ENCODE results near the gene RNF144A. TPM values are rescaled to one million over a fixed set of nuclear protein-coding genes. Genes with fewer than 3 reads are reported as not detected.

Gene RNF144A
- polyA plus RNA-seq, 1 of the 3 experiments (the other 2 are of a cell fraction) = 15.6 TPM

GRCh38 chr2:6930923-6931647 lies 13.9 kb downstream of the RNF144A start:
- Histone ChIP-seq H3K9me3 (no peaks in the 10 kb centered on the region), H3K4me2 (no peak overlapping the region), H3K9me2 (no peaks in the 10 kb centered on the region), H3K27ac (ENCODE audit: low read depth in 2 of 2, low read length in 1 of 2) (no peak overlapping the region; a peak in 1 of 4 replicates), H3K4me3 (ENCODE audit: low read depth in 2 of 2, low read length in 1 of 2) (no peak overlapping the region), H3K4me1 (ENCODE audit: control insufficient read depth in 1 of 2, insufficient read depth in 2 of 2, low read depth in 1 of 2, low read length in 1 of 2) (peaks cover 0 to 40% of the 10 kb centered on the region in 2 experiments; a peak in 2 of 4 replicates), H4K20me1 (ENCODE audit: insufficient read depth) (peaks cover 24% of the 10 kb centered on the region; the same call in 1 of the 2 replicates), H2AFZ (ENCODE audit: low read depth) (no peak overlapping the region), H3F3A (replicated peaks; ENCODE audit: insufficient read depth) (no peaks in the 10 kb centered on the region), H3K79me2 (ENCODE audit: insufficient read depth) (peaks cover 63% of the 10 kb centered on the region), H3K36me3 (replicated peaks in 1 of 2; ENCODE audit: control insufficient read depth in 1 of 2, insufficient read depth in 2 of 2, low read length in 1 of 2) (no peaks in the 10 kb centered on the region), H3K27me3 (ENCODE audit: insufficient read depth) (no peaks in the 10 kb centered on the region), H3K9ac (no peak overlapping the region)
- WGBS (ENCODE audit: low lambda C conversion rate) = 96% methylated on average over 4 of the region's 4 CpGs
- no peak for DNase-seq
- ChIA-PET POLR2A (no interaction called here), CTCF (interaction anchor here (1.4 to 25.9 kb wide), 4 partner anchors 14 to 85 kb away, joined by 4 to 437 read pairs (median 12); partner anchors contain the start of gene RNF144A)
- TF ChIP-seq FOSL2 (IDR thresholded peaks at IDR 0.05; ENCODE audit: borderline replicate concordance, low read depth) (no peak), MEF2A (IDR thresholded peaks at IDR 0.05; ENCODE audit: borderline replicate concordance, low read depth) (no peak), RFX5 (IDR thresholded peaks at IDR 0.05; ENCODE audit: low read length) (no peak), CHD2 (IDR thresholded peaks at IDR 0.05; ENCODE audit: low read length, partially characterized antibody) (no peak), EZH2phosphoT487 (IDR thresholded peaks at IDR 0.05; ENCODE audit: borderline replicate concordance, low read depth) (no peak), TEAD4 (IDR thresholded peaks at IDR 0.05; ENCODE audit: borderline replicate concordance, insufficient read depth) (no peak), NRF1 (IDR thresholded peaks at IDR 0.05; ENCODE audit: low read depth, low read length) (no peak), ZBTB33 (IDR thresholded peaks at IDR 0.05; ENCODE audit: borderline replicate concordance, low read depth) (no peak), NFIC (IDR thresholded peaks at IDR 0.05; ENCODE audit: borderline replicate concordance) (no peak), POLR2AphosphoS5 (IDR thresholded peaks at IDR 0.05; ENCODE audit: low read depth, low read length) (no peak), PBX3 (IDR thresholded peaks at IDR 0.05) (no peak), ELF1 (IDR thresholded peaks at IDR 0.05) (no peak), YY1 (IDR thresholded peaks at IDR 0.05; ENCODE audit: low read depth) (no peak), JUND (IDR thresholded peaks at IDR 0.05) (no peak), RXRA (IDR thresholded peaks at IDR 0.05; ENCODE audit: borderline replicate concordance, low read depth) (no peak)
- TF ChIP-seq, protein P1, sequence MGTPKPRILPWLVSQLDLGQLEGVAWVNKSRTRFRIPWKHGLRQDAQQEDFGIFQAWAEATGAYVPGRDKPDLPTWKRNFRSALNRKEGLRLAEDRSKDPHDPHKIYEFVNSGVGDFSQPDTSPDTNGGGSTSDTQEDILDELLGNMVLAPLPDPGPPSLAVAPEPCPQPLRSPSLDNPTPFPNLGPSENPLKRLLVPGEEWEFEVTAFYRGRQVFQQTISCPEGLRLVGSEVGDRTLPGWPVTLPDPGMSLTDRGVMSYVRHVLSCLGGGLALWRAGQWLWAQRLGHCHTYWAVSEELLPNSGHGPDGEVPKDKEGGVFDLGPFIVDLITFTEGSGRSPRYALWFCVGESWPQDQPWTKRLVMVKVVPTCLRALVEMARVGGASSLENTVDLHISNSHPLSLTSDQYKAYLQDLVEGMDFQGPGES (IDR thresholded peaks at IDR 0.05; ENCODE audit: low read depth, low read length) = no peak
- TF ChIP-seq, protein P2, sequence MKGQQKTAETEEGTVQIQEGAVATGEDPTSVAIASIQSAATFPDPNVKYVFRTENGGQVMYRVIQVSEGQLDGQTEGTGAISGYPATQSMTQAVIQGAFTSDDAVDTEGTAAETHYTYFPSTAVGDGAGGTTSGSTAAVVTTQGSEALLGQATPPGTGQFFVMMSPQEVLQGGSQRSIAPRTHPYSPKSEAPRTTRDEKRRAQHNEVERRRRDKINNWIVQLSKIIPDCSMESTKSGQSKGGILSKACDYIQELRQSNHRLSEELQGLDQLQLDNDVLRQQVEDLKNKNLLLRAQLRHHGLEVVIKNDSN (IDR thresholded peaks at IDR 0.05; ENCODE audit: borderline replicate concordance, low read depth) = no peak
- TF ChIP-seq, protein P3, sequence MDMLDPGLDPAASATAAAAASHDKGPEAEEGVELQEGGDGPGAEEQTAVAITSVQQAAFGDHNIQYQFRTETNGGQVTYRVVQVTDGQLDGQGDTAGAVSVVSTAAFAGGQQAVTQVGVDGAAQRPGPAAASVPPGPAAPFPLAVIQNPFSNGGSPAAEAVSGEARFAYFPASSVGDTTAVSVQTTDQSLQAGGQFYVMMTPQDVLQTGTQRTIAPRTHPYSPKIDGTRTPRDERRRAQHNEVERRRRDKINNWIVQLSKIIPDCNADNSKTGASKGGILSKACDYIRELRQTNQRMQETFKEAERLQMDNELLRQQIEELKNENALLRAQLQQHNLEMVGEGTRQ (IDR thresholded peaks at IDR 0.05; ENCODE audit: borderline replicate concordance, low read depth, low read length) = no peak
- TF ChIP-seq, protein P4, sequence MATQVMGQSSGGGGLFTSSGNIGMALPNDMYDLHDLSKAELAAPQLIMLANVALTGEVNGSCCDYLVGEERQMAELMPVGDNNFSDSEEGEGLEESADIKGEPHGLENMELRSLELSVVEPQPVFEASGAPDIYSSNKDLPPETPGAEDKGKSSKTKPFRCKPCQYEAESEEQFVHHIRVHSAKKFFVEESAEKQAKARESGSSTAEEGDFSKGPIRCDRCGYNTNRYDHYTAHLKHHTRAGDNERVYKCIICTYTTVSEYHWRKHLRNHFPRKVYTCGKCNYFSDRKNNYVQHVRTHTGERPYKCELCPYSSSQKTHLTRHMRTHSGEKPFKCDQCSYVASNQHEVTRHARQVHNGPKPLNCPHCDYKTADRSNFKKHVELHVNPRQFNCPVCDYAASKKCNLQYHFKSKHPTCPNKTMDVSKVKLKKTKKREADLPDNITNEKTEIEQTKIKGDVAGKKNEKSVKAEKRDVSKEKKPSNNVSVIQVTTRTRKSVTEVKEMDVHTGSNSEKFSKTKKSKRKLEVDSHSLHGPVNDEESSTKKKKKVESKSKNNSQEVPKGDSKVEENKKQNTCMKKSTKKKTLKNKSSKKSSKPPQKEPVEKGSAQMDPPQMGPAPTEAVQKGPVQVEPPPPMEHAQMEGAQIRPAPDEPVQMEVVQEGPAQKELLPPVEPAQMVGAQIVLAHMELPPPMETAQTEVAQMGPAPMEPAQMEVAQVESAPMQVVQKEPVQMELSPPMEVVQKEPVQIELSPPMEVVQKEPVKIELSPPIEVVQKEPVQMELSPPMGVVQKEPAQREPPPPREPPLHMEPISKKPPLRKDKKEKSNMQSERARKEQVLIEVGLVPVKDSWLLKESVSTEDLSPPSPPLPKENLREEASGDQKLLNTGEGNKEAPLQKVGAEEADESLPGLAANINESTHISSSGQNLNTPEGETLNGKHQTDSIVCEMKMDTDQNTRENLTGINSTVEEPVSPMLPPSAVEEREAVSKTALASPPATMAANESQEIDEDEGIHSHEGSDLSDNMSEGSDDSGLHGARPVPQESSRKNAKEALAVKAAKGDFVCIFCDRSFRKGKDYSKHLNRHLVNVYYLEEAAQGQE (IDR thresholded peaks at IDR 0.05; ENCODE audit: low read depth, low read length) = no peak
